ENCODE data around the gene SLC66A1.

GRCh38 chr1:19352839-19353238, 40.7 kb downstream of the SLC66A1 start:
- TF ChIP-seq, protein P1, sequence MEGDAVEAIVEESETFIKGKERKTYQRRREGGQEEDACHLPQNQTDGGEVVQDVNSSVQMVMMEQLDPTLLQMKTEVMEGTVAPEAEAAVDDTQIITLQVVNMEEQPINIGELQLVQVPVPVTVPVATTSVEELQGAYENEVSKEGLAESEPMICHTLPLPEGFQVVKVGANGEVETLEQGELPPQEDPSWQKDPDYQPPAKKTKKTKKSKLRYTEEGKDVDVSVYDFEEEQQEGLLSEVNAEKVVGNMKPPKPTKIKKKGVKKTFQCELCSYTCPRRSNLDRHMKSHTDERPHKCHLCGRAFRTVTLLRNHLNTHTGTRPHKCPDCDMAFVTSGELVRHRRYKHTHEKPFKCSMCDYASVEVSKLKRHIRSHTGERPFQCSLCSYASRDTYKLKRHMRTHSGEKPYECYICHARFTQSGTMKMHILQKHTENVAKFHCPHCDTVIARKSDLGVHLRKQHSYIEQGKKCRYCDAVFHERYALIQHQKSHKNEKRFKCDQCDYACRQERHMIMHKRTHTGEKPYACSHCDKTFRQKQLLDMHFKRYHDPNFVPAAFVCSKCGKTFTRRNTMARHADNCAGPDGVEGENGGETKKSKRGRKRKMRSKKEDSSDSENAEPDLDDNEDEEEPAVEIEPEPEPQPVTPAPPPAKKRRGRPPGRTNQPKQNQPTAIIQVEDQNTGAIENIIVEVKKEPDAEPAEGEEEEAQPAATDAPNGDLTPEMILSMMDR (IDR thresholded peaks at IDR 0.05), result no peak
- TF ChIP-seq EZH2 (IDR thresholded peaks at IDR 0.05), result no peak
